ENCODE measurements around the gene NHSL1. TPM values are rescaled to one million over a fixed set of nuclear protein-coding genes. Genes with fewer than 3 reads are reported as not detected.

NHSL1 gene
- total RNA-seq, 2 experiments from 2014 or later = 0.53 to 0.70 TPM

GRCh38 chr6:138377042-138377441 is 122.3 kb downstream of the NHSL1 start:
- ChIA-PET POLR2A (no interaction called here), CTCF (no interaction called here)
- no peak overlapping the region for H3K27ac Mint-ChIP-seq
- no peak for DNase-seq
- peaks cover 7% of the 10 kb centered on the region for H3K27me3 Mint-ChIP-seq
- peaks cover 2% of the 10 kb centered on the region for H3K4me1 Mint-ChIP-seq
- H3K4me3 Mint-ChIP-seq = no peak overlapping the region
- H3K36me3 Mint-ChIP-seq (ENCODE audit: low read depth) = no peaks in the 10 kb centered on the region
- intact Hi-C loops (cut with DNase I, micrococcal nuclease) = no loop called here
- ATAC-seq = no peak
- no peaks in the 10 kb centered on the region for H3K9me3 Mint-ChIP-seq (ENCODE audit: low read depth)

- ChIA-PET POLR2A (no interaction called here), CTCF (no interaction called here)
- peaks cover 2% of the 10 kb centered on the region for H3K4me1 Mint-ChIP-seq
- no peak overlapping the region for H3K27ac Mint-ChIP-seq
- peaks cover 15% of the 10 kb centered on the region for H3K27me3 Mint-ChIP-seq
- H3K9me3 Mint-ChIP-seq (ENCODE audit: low read depth) = no peaks in the 10 kb centered on the region
- DNase-seq = no peak
- no peak for ATAC-seq
- intact Hi-C loops (cut with DNase I, micrococcal nuclease) = no loop called here
- no peak overlapping the region for H3K4me3 Mint-ChIP-seq
- no peaks in the 10 kb centered on the region for H3K36me3 Mint-ChIP-seq (ENCODE audit: low read depth)
Measured at GRCh38 chr6:138374815-138375214, 124.5 kb downstream of the NHSL1 start.

GRCh38 chr6:138374230-138374629 is 125.1 kb downstream of the NHSL1 start:
- CTCF ChIA-PET = no interaction called here
- no peak overlapping the region for H3K4me3 Mint-ChIP-seq
- no peak overlapping the region for H3K27ac Mint-ChIP-seq
- H3K27me3 Mint-ChIP-seq = peaks cover 16% of the 10 kb centered on the region
- peaks cover 2% of the 10 kb centered on the region for H3K4me1 Mint-ChIP-seq
- POLR2A ChIA-PET = no interaction called here
- DNase-seq (no peak), ATAC-seq (no peak)
- H3K36me3 Mint-ChIP-seq (ENCODE audit: low read depth) = no peaks in the 10 kb centered on the region
- no peaks in the 10 kb centered on the region for H3K9me3 Mint-ChIP-seq (ENCODE audit: low read depth)
- intact Hi-C loops (cut with DNase I, micrococcal nuclease) = no loop called here

- Mint-ChIP-seq H3K4me3 (no peak overlapping the region), H3K27me3 (peaks cover 16% of the 10 kb centered on the region), H3K4me1 (peaks cover 2% of the 10 kb centered on the region), H3K36me3 (ENCODE audit: low read depth) (no peaks in the 10 kb centered on the region), H3K27ac (no peak overlapping the region), H3K9me3 (ENCODE audit: low read depth) (no peaks in the 10 kb centered on the region)
- ChIA-PET CTCF (interaction anchor here (0.6 to 0.7 kb wide), 2 partner anchors 25 to 504 kb away, joined by 3 to 4 read pairs; no protein-coding TSS in a partner anchor), POLR2A (no interaction called here)
- DNase-seq (no peak), ATAC-seq (peak; percentile 42)
- intact Hi-C loops (cut with DNase I, micrococcal nuclease) = no loop called here
Measured at GRCh38 chr6:138372711-138373463, 126.4 kb downstream of the NHSL1 start.

Small RNAs within 50 kb of the gene (microRNA-seq; reads per million reads assigned to microRNA genes)
- not detected for gene MIR3145 (ENCODE audit: borderline replicate concordance)

Other genes starting within 250 kb of the NHSL1 start
- not detected for gene SMIM28, start 121.6 kb downstream of the NHSL1 start, total RNA-seq
- gene HEBP2, start 95.3 kb downstream of the NHSL1 start, total RNA-seq = 1 to 10 TPM; 4.0 to 4.7 TPM